Right forelimb (tissue), 1 donor: Measurements from ENCODE around the gene ERFE.

Experiments
- DNase-seq: peaks from one replicate; pipeline ENCODE4 v3.0.0-alpha.2; 2018

The ERFE gene

DNA sequence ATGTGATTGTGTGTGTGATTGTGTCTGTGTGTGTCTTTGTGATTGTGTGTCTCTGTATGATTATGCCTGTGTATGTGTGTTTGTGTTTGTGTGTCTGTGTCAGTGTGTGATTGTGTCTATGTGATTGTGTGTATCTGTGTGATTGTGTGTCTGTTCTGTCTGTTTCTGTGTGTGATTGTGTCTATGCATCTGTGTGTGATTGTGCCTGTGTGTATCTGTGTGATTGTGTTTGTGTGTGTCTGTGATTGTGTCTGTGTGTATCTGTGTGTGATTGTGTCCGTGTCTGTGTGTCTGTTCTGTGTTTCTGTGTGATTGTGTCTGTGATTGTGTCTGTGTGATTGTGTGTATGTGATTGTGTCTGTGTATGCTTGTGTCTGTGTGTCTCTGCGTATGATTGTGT is 32.4 kb upstream of the ERFE start:
- DNase-seq = no peak

DNA sequence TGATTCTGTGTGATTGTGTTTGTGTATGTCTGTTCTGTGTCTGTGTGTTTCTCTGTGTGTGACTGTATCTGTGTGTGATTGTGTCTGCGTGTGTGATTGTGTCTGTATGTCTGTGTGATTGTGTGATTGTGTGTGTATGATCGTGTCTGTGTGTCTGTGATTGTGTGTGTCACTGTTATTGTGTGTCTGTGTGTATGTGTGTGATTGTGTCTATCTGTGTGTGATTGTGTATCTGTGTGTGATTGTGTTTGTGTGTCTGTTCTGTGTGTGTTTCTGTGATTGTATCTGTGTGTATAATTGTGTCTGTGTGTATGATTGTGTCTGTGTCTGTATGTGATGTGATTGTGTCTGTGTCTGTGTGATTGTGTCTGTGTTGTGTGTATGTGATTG is 32.0 kb upstream of the ERFE start:
- DNase-seq = no peak

DNA sequence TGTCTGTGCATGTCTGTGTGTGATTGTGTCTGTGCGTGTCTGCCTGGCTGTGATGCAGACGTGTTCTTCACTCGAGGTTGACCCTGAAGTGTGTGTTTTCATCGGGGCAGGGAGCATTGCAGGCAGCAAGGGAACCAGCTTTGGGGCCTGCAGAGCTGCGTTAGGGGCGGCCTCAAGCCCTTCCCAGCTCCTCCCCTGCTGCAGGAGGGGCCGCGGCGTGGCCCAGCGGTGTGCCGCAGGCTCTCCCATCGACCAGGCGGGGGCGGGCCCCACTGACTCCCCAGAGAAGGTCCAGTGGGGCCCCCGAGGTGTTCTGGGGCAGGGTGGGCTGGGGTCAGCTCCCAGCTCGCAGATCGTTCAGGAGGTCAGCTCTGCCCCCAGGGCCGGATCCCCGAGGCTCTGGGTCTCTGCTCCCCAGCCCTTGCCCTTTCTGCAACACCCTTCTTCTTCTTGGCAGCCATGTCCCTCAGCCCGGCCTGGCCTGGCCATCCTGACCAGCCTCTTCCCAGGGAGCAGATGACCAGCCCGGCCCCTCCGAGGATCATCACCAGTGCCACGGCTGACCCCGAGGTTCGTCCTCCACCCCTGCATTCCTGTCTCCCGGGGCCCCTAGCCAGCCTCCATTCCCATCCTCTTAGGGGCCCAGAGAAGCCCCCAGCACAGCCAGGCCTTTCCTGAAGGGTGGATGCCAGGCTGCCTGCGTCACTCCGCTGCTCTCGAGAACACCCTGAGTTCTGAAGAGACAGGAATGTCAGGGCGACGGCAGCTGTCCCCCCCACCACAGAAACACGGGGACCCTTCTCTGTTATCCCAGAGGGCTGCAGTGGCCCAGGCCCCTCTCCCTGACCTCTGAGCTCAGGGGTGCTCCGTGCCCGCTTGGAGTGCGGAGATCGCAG is 31.4 kb upstream of the ERFE start:
- DNase-seq = peak; percentile 75

- DNase-seq = no peak
These were observed 30.7 kb upstream of the ERFE start for GRCh38 chr2:238128061-238128440.

- no peak for DNase-seq
These were observed 30.2 kb upstream of the ERFE start for GRCh38 chr2:238128534-238129001.

DNA sequence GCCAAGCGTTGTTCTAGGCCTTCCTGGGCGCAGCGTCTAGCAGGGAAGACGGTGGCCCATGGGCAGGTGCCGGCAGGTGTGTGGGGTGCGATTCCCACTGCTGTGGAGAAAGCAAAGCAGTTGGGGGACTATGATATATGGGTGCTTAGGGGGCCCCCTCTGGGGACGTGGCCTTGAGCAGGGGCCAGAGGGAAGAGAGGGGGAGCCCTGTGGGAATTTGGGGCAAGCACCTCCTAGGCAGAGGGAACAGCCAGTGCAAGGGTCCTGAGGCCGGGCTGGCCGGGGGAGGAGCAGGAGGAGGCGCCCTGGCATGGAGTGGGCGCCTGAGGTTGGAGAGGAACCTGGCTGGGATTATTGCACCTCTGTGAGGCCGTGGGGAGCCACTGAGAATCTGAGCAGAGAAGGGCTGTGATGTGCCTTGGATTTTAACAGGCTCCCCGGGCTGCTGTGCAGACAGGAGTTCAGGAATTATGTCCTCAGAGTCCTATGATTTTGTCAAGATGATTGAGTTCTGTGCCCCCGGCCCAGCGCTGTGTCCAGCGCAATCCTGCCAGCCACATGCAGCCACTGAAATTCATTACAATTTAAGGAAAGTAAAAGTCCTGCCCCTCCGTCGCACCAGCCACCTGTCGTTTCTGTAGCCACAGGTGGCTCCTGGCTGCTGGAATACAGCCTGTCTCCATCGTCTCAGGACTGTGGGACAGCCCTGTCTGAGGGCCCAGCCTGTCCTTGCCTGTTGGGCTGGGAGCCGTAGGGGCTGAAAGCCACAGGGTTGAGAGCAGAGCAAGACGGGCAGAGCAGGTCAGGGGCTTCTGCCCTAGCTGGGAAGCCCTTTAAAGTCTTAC is 29.4 kb upstream of the ERFE start:
- no peak for DNase-seq

GRCh38 chr2:238130111-238130695 is 28.6 kb upstream of the ERFE start:
- DNase-seq = no peak

- DNase-seq = no peak
These were observed 27.8 kb upstream of the ERFE start for GRCh38 chr2:238130696-238131628.

DNA sequence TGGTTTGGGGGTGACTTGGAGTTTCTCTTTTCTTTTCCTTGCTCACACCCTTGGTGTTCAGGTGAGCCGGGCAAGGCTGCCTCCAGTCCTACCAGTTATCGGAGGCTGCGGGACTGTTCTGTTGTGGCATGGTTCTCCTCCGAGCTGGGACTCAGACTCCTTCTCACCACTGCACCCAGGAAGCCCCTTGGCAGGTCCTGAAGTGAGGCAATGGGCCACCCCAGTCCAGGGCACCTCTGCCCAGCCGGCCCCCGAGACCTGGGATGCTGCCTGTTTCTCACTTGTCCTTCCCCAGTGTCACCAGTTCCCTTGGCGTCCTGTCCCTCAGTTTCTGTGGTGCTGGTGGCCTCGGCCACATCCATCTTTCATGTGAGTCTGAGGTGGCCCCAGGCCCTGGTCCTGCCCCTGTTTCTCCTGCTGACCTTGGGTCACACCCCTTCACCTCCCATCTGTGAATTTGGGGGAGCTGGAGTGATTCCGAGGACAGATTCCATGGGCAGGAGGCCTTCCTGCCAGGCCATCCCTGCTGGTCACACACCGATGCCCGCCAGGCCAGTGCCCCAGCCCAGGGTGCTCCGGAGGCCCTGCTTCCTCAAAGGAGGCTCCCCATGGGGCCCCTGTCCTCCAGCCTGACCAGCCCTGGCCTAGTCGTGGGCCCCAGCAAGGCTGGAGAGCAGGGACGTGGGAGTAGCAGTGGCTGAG is 26.9 kb upstream of the ERFE start:
- no peak for DNase-seq

DNA sequence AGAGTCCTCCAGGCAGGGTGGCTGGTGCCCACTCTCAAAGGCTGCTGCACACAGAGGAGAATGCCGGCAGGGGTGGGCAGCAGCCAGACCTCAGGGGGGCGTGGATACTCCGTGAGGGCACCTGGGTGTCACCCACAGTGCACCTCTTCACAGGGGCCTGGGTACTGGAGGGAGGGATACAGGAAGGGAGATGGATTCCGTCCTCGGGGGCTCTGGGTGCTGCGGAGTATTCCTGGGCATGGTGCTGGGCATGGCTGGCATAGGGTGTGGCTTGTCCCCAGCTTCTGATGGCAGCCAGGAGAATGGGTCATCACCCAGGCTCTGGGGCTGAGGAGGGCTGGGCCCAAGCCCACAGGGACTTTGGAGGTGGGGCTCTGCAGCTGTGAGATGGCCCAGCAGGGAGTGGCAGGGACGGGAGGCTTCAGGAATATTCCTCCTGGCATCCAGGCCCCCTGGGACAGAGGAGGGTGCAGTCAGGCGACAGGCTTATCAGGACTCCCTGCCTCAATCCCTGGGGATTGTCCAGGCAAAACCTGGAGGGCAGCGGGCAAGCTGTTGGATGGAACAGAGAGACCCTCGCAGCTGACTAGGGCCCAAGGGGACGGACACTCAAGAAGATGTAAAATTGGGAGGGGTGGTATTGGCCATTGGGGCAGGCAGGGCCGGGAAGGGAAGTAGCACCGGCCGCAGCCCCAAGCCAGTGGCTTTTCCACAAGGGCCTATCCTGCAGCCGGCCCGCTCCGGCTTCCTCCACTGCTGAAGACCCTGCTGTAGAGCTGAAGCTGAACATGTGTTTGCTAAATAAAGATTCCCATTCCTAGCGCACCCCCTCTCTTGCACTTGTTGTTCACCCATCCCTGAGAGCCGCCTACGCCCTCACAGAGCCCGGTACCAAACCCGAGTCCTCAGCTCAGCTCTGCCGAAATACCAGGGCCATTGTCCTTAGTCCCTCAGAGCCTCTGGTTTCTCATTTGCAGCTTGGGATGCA is 26.0 kb upstream of the ERFE start:
- DNase-seq = no peak

DNA sequence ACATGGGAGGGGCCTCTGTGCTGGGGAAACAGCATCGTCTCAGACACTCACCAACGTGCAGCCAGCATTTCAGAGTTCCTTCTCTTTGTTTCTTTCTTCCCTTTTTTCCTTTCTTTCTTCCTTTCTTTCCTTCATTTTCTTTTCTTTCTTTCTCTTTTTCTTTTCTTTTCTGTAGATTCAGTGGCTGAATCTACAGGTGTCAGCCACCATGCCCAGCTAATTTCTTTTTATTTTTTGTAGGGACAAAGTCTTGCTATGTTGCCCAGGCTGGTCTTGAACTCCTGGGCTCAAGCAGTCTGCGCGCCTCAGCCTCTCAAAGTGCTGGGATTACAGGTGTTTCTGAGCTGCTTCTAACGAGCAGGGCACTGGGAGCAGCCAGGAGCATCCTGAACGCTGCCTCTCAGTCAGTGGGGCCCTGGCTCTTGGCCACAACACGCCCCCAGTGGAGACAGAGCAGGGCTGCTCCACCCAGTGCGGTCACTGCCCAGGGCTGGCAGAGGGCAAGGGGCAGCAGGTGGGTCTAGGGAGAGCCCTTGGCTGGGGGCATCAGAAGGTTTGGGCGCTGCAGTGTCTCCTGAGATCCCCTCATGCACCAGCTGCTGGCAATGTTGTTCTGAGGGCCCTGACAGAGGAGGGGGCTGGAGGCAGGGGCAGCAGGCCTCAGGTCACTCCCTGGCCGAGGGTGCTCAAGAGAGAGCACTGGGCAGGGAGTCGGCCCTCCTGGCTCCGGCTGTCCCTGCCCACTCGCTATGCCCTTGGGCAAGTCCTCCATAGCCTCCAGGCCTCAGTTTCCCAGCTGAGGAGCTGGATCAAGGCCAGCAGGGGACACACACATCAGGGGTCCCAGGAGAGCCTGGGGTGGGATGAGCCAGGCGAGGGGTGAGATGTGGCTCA is 25.0 kb upstream of the ERFE start:
- DNase-seq = no peak

GRCh38 chr2:238134393-238134785 is 24.4 kb upstream of the ERFE start:
- DNase-seq = no peak

DNA sequence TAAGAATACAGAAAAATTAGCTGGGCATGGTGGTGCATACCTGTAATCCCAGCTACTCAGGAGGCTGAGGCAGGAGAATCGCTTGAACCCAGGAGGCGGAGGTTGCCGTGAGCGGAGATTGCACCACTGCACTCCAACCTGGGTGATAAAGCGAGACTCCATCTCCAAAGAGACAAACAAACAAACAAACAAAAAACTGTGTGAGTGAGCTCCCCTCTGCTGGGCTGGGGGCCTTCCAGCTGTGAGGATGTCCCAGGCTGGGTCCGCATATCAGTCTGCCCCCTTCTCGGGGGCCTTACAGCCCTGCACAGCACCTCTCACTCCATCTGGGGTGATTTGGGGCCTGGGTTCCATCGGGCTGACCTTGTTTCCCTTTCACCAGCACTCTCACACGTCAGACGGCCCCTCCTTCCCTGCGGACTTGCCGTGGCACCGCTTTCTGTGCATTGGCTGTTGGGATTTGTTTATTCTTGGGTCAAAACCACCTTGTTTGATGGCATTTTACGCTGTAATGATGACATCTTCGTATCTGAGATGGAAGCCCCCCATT is 23.1 kb upstream of the ERFE start:
- DNase-seq = no peak

DNA sequence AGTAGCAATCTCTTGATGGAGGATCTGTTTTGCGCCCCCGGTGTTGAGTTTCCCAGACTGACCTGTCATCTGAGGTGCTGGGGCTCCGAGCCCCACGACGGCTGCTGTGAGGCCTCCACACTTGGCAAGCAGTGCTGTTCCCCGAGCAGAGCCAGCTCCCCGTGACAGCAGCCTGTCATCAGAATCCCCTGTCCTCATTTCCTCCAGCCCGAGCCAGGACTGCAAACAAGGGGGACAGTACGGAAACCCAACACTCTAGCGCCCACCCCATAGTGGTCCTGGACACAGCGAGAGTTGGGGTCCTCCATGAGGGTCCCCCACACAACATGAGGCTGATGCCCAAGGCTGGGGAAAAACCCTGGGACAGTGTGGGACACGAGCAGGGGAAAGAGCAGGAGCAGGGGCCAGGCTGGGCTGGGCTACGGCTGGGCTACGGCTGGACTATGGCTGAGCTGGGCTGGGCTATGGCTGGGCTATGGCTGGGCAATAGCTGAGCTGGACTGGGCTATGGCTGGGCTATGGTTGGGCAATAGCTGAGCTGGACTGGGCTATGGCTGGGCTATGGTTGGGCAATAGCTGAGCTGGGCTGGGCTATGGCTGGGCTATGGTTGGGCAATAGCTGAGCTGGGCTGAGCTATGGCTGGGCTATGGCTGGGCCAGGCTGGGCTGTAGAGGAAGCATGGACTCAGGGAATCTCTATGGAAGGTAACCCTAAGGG is 21.8 kb upstream of the ERFE start:
- no peak for DNase-seq

GRCh38 chr2:238137885-238138284 is 20.9 kb upstream of the ERFE start:
- no peak for DNase-seq

DNA sequence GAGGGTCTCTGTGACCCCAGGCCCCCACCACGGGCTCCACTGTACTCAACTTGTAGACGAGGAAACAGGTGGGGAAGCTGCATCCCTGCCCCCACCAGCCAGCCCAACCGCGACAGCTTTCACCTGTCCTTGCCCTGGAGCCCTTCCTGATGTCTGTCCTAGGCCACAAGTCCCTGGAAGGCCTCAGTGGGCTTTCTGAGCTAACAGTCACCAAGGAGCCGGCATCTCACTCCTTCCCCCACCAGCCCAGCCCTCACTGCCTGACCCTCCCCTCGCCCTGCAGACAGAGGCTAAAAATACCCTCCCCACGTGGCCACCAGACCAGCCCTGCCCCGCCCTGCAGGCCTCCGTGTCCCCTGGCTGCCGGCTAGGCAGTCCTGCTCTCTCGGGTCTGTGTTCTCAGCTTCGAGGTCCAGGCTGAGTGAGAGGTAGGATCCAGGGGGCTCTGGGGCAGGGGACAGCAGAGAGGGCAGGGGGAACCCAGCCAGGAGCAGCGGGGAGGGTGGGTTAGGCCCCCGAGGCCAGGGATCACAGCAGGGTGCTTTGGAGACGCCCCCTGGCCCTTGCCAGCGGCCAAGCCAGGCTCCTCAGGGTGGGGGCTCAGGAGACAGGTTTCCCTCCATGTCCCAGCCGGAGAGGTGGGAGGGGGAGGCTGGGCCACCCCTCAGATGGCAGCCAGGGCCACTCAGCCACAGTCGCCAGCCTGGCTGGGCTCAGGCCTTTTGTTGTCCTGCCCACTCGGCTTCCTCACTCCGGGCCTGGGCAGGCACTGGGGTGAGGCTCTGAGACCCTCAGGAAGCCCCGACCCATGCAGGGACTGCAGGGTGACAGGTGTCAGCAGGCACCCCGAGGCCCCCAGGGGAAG is 20.2 kb upstream of the ERFE start, which contains the start of gene KLHL30:
Gene KLHL30 (plus strand): TSS at position 338 of the 865 bp plus-strand sequence. CDS start 2,087 bp downstream, outside the sequence.
- DNase-seq = peak; percentile 70
